ENCODE measurements around the gene PRSS38. TPM values are rescaled to one million over a fixed set of nuclear protein-coding genes. Genes with fewer than 3 reads are reported as not detected.
A peak's percentile ranks its signal among the peaks of the same experiment; 100 is the strongest.

Gene PRSS38
- total RNA-seq, 2 donors from 2014 or later: not detected

DNA sequence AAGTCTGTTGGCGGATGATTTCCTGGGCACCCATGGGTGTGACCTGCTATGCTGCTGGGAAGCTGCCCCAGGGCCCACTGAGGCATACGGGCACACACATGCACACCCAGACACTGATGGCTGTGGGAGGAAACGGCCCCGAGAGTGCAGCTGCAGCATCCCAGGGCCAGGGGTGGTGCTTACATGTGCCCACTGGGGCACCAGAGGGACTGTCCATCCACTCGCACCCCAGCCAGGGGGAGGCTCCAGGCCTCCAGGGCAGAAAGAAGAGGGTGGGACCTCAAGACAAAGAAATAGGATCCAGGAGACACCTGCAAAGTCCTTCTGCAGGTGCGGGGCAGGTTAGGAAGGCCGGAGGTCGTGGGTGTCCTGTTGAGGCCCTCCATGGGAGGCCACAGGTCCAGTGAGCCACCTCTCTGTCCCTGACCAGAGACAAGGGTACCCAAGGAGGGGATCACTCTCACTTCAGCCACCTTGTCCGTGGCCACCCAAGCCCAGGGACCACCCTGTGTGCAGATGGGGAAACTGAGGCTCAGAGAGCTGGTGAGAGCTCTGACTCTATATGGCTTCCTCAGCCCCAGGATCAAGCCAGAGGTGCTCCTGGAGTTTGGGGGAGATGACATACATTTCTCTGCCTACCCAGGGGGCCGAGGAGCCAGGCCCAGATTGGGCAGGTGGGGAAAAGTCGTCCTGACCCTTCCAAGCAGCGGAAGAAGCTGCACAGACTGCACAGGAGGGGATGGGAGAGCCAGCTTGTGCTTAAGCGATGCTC is 75.2 kb downstream of the PRSS38 start:
- no peaks in the 10 kb centered on the region for H3K9me3 ChIP-seq (ENCODE audit: control insufficient read depth, low read length, poor library complexity, severe bottlenecking)
- ATAC-seq (no peak), DNase-seq (peak in 2 of 3 donors; percentile 2 to 4)
- Mint-ChIP-seq H3K4me1 (peaks cover 21% of the 10 kb centered on the region), H3K4me3 (no peak overlapping the region), H3K27ac (no peak overlapping the region), H3K27me3 (no peaks in the 10 kb centered on the region), H3K36me3 (ENCODE audit: low read depth) (no peaks in the 10 kb centered on the region)

DNA sequence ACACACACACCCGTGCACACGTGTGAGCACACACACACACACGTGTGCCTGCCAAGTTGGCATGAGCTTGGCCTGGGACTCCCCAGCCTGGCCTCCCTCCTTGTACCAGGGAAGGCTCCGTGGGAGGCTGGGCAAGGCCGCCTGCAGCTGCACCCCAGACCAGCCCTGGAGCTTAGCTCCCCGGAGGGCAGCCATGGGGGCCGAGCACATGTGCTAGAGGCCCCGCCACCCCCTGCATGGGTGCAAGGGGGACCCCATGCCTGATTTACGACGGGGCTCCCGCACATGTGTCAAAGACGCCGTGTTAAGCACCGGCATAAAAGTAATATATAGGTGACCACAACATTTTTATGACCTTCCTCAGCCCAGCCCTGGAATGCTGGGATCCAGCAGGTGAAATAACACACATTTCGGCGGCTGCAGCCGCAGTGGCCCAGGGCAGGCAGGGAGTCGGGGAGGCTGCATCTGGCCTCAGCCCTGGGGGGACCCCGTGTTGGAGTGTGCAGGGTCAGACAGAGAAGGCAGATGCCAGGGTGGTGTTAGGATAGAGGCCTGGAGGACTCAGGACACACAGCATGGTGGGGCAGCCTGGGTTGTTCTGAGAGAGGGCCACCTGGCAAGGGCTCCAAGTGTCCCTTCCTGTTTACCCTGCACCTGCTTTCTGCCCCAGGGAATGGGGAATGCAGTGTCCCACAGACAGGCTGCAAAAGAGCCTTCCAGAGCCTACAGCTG is 75.9 kb downstream of the PRSS38 start:
- DNase-seq (peak in 1 of 3 donors; percentile 3), ATAC-seq (no peak)
- H3K4me3 Mint-ChIP-seq: no peak overlapping the region
- peak overlapping the region; percentile 9 for H3K27ac Mint-ChIP-seq
- H3K27me3 Mint-ChIP-seq: no peaks in the 10 kb centered on the region
- no peaks in the 10 kb centered on the region for H3K36me3 Mint-ChIP-seq (ENCODE audit: low read depth)
- peaks cover 19% of the 10 kb centered on the region for H3K4me1 Mint-ChIP-seq
- no peaks in the 10 kb centered on the region for H3K9me3 ChIP-seq (ENCODE audit: control insufficient read depth, low read length, poor library complexity, severe bottlenecking)

DNA sequence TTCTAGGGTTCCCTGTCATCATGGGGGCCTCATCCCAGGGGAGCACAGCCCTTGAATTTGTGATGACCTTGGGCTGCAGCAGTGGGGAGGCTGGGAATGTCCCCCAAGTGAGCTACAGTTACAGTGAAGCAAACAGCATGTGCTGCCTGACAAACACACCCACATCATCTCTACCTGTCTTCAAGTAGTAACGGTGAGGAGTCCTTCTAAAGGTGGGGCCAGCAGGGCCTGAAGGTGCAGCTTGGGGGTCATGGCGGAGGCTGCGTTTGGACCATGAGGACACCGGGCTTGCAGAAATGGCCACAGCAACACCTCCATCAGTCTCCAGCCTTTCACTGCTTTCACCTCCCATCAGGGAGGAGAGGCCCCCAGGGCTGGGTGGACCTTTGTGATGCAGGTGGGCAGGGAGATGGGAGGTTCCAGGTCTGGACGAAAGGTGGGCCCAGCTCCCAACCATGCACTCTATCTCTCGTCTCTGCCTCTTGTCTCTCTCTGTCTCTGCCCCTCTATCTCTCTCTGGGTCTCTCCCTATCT is 76.5 kb downstream of the PRSS38 start:
- no peak for ATAC-seq

DNA sequence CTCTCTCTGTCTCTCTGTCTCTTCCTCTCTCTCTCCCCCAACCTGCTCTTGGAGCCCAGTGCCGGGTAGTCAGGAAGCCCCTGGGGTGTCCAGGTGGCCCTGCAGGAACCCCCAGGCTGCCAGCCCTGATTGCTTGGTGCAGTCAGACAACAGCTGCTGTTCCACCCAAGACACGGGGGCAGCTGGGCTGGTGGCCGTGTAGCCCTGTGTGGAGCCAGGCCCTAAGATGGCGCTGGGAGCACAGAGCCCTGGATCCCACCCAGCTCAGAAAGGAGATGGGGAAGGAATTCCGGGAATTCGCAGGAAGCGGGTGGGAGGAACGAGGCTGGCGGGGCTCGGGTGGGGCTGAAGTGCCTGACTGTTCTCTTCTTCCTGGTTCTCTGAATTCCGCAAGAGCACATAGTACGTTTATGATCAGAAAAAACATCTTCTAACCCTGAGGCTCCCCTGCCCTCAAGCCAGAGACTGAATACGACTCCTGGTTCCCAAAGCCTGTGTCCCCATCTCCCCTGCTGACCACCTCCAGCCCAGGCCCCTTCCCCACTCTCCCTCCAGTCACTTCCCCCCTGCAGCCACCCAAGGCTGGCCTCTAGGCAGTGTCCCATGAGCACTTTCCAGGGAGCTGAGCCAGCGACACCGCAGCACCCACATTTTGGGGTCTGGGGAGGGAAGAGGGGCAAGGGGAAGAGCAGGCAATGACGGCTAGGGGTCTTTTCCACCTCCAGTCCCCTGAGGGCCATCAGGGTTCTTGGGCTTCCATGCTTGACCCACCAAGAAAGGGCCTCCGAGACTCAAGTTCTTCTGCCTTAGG is 77.2 kb downstream of the PRSS38 start:
- Mint-ChIP-seq H3K27me3 (no peaks in the 10 kb centered on the region), H3K27ac (peak overlapping the region; percentile 73), H3K4me1 (peaks cover 21% of the 10 kb centered on the region), H3K36me3 (ENCODE audit: low read depth) (no peaks in the 10 kb centered on the region), H3K4me3 (no peak overlapping the region)
- DNase-seq (peak in 1 of 3 donors; percentile 2), ATAC-seq (no peak)
- H3K9me3 ChIP-seq (ENCODE audit: control insufficient read depth, low read length, poor library complexity, severe bottlenecking): no peaks in the 10 kb centered on the region

More for the DNA sequence above, 76.5 kb downstream of the PRSS38 start:
- peak in 1 of 3 donors; percentile 2 for DNase-seq
- Mint-ChIP-seq H3K27me3 (no peaks in the 10 kb centered on the region), H3K36me3 (ENCODE audit: low read depth) (no peaks in the 10 kb centered on the region), H3K4me3 (no peak overlapping the region), H3K4me1 (peaks cover 19% of the 10 kb centered on the region), H3K27ac (peak overlapping the region; percentile 73)
- H3K9me3 ChIP-seq (ENCODE audit: control insufficient read depth, low read length, poor library complexity, severe bottlenecking): no peaks in the 10 kb centered on the region

DNA sequence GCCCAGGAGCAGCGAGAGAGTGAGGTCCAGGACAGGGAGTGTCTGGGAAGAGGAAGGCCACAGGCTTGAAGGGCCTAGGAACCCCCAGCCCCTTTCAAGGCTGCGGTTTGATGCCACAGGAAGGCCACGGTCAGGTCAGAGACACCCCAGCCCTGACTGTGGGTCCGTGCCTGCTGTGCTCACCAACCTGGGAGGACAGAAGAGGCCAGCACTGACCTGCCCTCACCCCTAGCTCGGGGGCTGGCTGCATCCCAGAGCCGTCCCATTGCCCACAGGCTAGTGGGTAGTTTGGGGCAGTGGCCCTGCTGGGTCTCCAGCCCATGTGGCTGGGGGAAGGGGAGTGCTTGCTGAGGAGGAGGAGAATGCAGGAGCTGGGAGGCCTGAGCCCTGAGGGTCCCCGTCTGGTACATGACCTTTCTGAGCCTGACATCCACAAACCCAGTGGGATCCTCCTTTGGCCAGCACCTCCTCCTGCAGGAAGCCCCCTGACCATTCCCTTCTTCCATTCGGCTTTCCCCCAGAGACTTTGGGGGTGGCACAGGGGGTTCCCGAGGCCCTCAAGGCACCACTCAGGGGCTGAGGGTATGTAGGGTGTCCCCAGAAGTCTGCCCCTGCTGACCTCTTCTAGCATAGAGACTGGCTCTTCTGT is 77.9 kb downstream of the PRSS38 start:
- Mint-ChIP-seq H3K27ac (no peak overlapping the region), H3K27me3 (no peaks in the 10 kb centered on the region), H3K4me3 (no peak overlapping the region), H3K4me1 (peaks cover 20% of the 10 kb centered on the region), H3K36me3 (ENCODE audit: low read depth) (no peaks in the 10 kb centered on the region)
- H3K9me3 ChIP-seq (ENCODE audit: control insufficient read depth, low read length, poor library complexity, severe bottlenecking): no peaks in the 10 kb centered on the region
- no peak for ATAC-seq
- peak in 1 of 3 donors; percentile 4 for DNase-seq

DNA sequence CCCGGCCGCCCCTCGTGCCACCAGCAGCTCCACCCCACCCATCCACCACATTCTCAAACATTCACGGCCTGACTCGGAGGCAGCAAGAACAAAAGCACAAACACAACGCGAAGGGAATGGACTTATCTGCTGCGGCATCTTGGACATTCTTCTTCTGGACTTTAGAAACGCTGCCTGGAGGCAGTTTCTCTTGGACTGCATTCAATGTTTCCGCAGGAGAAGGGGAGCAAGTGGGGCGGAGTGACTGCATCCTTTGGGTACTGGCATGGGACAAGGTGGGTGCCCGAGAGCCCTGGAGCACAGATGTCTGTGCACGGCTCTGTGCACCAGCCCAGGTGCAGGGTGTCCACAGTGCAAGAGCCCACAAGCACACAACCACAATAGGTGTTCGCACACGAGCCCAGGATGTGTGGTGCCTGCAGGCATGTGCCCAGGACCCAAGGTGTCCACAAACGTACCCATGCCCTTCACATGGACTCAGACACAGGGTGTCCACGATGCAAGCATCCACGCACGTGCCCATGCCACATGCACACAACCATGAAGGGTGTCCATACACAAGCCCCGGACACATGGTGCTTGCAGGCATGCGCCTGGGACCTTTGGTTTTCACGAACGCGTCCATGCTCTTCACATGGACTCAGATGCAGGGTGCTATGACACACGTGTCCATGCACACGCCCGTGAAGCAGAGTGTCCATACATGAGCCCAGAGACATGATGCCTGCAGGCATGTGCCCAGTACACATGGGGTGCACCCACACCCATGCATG is 78.7 kb downstream of the PRSS38 start:
- peak in 2 of 3 donors; percentile 3 for DNase-seq
- Mint-ChIP-seq H3K27ac (no peak overlapping the region), H3K4me1 (peaks cover 22% of the 10 kb centered on the region), H3K27me3 (no peaks in the 10 kb centered on the region), H3K4me3 (no peak overlapping the region), H3K36me3 (ENCODE audit: low read depth) (no peaks in the 10 kb centered on the region)
- ATAC-seq: no peak
- no peaks in the 10 kb centered on the region for H3K9me3 ChIP-seq (ENCODE audit: control insufficient read depth, low read length, poor library complexity, severe bottlenecking)

DNA sequence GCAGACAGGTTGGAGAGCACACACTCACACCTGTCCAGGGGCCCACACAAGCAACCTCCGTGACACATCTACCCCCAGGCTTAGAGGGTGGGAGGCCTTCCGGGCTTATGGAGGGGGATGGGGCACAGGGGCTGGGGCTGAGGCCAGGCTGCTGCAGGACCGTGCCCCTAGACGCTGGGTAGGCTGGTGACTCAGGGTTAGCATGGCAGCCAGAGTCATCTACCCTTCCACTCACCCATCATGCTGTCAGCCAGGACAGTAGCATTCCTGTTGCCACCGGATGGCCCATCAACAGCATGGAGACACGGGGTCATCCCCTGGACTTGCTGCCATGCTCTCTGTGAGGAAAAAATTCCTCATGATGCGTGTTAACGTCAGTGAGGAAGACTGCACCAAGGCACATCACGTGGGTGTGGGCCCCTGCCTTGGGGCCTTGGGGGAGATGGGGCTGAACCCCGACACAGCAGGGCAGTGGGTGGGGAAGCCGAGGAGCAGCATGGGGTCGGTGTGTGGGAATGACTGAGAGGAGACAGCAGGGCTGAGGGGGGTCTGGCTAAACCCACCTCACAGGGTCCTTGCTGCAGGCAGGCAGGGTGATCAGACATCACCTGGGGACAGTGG is 79.5 kb downstream of the PRSS38 start:
- Mint-ChIP-seq H3K4me3 (no peak overlapping the region), H3K4me1 (peaks cover 22% of the 10 kb centered on the region), H3K27ac (peak overlapping the region; percentile 43), H3K27me3 (no peaks in the 10 kb centered on the region), H3K36me3 (ENCODE audit: low read depth) (no peaks in the 10 kb centered on the region)
- ATAC-seq (no peak), DNase-seq (peak in 2 of 3 donors; percentile 7 to 8)
- no peaks in the 10 kb centered on the region for H3K9me3 ChIP-seq (ENCODE audit: control insufficient read depth, low read length, poor library complexity, severe bottlenecking)

Other genes starting within 250 kb of the PRSS38 start
- 10 to 100 TPM in 1 of 2 donors, 1 to 10 TPM in 1; 6.8 to 11.2 TPM for gene JMJD4, start 80.4 kb upstream of the PRSS38 start, total RNA-seq
- 10 to 100 TPM; 20.4 to 23.6 TPM for gene SNAP47, start 80.2 kb upstream of the PRSS38 start, total RNA-seq
- under 1 TPM; 0.10 to 0.18 TPM for gene WNT9A, start 132.3 kb downstream of the PRSS38 start, total RNA-seq
- not detected for gene WNT3A, start 191.3 kb downstream of the PRSS38 start, total RNA-seq